GM19455 (cell line): Measurements from ENCODE around the gene IL12RB1.

Source experiments
- ATAC-seq: cut with Tn5 transposase; IDR thresholded peaks from one replicate; pipeline ENCODE4 v1.9.1; 2021; ENCODE audit not compliant: unreplicated experiment

The IL12RB1 gene

GRCh38 chr19:18086590-18087138 lies at the start of gene IL12RB1:
TSS of gene IL12RB1 (minus strand) at chr19:18086934. CDS start at chr19:18086823, 111 bp downstream.
- no peak for ATAC-seq

- ATAC-seq, result no peak
Observed at GRCh38 chr19:18135712-18136584, 49.2 kb upstream of the IL12RB1 start.

- no peak for ATAC-seq
Observed at GRCh38 chr19:18131841-18132596, 45.3 kb upstream of the IL12RB1 start.

DNA sequence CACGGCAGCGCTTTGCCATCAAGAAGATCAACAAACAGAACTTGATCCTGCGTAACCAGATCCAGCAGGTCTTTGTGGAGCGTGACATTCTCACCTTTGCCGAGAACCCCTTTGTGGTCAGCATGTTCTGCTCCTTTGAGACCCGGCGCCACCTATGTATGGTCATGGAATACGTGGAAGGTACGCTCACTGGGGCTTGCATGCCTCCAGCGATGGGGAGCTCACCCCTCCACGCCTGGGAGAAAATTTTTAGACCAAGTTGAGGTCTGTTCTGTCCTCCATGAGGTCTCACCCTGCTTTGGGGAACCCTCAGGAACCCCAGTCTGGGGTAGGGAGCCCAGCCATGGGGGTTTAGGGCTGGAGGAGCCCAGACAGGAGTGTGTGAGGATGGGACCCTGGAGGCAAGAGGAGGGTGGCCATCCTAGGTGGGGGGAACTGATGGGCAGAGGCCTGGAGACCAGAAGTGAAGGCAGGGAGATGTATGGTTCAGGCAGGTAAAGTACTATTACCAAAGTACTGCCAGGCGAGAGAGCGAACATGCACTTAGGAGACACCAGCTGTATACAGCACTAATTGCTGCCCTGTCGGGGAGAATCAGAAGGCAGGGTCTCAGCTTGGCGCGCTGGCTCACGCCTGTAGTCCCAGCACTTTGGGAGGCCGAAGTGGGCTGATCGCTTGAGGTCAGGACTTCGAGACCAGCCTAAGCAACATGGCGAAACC lies 43.9 kb upstream of the IL12RB1 start:
- no peak for ATAC-seq

DNA sequence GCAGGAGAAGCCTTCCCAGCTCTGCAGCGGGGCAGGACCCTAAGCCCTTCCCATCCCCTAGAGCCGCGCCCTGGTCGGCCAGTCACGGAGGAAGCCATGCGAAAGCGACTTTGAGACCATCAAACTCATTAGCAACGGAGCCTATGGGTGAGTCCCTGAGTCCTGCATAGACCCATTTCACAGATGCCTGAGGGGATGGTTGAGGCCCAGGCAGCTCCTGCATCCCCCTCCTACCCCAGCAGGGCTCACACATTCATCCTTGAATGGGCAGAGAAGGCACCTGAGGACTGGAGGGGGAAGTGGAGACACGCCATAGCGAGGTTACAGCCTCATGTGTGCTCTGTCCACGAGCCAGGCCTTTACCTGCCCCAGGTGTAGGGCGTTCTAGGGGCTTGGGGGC lies 42.1 kb upstream of the IL12RB1 start:
- ATAC-seq, result no peak

DNA sequence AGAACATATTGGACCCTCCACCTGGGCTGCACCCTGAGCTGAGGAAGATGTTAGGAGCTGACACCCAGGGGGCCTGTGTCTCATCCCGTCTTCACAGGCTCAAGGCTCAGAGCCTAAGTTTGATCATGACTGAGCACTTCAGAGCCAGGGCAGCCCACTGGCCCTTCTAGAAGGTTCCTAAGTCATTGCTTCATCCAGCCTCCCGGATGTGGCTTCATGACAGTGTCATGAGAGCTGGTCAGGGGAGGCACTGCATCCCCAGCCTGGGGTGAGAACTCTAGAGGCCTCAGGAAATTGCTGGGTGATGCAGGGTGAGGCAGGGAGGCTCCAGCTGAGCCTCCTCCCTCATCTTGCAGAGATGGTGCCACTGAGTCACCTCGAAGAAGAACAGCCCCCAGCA lies 41.3 kb upstream of the IL12RB1 start:
- no peak for ATAC-seq

GRCh38 chr19:18126097-18126496 lies 39.4 kb upstream of the IL12RB1 start:
- no peak for ATAC-seq

DNA sequence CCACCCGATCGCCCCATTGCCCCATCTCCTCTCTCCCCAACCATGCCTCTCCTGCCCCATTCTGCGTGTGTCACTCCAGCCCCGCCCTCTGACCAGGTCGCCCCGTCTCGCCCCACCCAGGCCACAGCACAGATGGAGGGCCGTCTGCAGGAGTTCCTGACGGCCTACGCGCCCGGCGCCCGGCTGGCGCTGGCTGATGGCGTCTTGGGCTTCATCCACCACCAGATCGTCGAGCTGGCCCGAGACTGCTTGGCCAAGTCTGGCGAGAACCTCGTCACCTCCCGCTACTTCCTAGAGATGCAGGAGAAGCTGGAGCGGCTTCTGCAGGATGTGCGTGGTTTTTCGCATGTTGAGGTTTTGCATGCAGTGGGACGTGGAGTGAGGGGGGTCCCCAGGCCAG lies 37.1 kb upstream of the IL12RB1 start:
- ATAC-seq, result no peak

- no peak for ATAC-seq
Observed at GRCh38 chr19:18122860-18123795, 36.4 kb upstream of the IL12RB1 start.

DNA sequence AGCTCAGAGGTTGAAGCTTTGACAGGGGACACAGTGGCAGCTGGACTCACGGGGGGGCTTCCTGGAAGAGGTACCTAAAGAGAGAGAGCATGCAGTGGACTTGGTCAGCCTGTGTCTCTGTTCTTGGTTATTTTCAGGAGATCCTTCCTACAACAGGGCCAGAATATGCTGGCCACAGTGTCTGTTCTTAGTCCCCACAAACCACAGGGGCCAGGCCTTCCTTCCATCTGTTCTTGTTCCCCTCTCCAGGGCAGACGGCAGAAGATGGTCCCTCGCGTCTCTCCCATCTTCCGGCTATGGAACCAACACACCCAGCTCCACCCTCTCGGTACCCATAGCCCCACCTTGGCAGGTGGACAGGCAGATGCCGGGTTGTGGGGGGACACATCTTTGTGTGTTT lies 35.7 kb upstream of the IL12RB1 start:
- no peak for ATAC-seq

- no peak for ATAC-seq
Observed at GRCh38 chr19:18121166-18121565, 34.4 kb upstream of the IL12RB1 start.

DNA sequence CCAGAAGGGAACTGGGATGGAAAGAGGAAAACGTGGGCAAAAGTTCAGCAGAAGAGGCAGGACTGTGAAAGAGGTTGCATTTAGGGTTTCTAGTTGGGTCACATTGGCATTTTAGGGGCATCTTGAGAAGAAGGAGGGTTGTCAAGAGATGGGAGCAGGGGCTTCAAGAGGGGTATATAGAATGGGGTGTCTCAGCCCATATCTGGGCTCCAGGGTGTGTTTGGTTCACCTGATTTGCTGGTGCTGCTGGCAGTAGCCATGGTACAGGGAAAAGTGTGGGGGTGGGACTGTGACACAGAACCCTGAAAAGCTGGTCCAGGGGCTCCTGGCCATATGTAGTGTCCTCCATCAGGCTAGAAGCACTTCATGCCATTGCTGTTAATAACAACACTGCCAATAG lies 33.4 kb upstream of the IL12RB1 start:
- no peak for ATAC-seq

- ATAC-seq, result no peak
Observed at GRCh38 chr19:18119717-18120105, 33.0 kb upstream of the IL12RB1 start.

DNA sequence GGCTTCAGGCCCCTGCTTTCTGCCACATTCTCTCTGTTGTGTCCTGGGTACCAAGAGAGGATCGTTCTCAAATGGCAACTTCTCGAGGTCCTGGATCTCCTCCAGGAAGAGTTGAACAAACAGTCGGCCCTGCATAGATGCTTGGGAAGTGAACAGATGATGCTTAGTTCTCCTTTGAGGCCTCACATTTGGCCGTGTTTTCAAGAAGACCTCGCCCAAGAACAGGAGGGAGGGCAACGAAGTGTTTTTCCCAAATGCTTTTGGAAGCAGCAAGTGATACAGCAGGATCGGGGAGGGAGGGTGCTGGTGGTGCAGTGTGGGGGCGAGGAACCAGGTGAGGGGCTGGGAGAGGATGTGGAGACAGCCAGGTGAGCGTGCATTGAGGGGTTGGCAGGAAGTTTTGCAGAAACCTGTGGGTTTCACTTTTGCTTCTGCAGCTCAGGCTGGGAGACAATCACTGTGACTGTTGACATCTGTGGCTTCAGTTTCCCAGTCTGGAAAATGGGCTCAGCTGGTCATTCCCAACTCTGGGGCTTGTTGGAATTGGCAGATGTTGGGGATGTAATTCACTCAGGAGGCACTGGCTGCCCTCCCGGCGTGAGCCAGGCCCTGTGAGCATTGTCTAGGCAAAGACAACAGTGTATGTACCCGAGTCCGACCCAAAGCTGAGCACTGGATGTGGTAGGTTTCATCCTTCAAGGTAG lies 32.4 kb upstream of the IL12RB1 start:
- ATAC-seq, result no peak

DNA sequence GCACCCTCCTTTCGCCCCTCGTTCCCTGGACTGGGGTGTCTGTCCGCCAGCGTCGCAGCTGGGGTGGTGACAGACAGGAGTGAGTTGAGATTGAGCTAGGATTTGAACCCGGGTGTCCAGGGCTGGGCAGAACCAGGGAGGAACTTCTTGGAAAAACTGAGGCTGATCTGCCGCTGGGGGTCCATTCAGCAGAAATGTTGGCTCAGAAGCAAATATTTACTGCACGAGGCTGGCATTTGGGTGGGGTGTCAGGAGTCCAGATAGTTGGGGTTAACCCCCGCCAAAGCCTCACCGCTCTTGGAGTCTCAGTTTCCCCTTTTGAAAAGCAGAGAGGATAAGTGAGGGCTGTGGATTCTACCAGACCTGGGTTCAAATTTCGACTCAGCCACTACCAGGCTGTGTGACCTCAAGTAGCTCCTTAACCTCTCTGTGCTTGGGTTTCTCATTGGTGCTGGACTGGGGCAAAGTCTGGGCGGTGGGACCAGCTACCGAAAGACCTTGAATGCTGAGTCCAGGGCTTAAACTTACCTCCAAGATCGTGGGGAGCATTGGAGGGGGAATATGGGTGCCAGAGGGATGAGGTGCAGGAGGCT lies 31.8 kb upstream of the IL12RB1 start:
- ATAC-seq, result no peak

DNA sequence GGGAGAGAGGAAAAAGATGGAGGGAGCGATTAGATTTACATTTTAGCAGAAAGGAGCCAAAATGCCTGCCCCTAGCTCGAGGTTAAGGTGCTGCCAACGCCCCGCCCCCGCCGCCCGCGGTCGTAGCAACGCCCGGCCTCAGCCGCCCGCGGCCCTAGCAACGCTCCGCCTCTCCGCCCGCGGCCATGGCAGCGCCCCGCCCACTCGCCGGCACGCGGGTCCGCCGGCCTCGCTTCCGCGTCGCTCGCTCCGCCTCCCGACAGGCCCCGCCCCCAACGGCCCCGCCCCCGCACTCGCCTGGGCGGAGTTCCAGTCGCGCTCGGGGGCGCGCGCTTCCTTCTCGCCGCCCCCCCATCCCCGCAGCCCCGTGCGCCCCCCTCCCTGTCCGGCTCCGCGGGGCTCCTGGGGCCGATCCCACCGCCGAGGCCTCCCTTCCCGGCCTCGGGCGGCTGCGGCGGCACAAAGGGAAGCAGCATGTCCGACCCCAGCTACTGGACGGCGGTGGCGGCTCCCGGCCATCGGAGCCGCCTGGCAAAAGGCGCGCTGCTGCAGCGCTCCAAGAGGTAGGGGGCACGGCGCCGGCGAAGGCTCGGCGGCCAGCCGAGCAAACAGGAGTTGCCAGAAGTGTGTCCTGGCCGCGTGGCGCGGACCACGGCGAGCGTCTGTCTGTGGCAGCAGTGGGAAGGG lies 31.1 kb upstream of the IL12RB1 start:
- ATAC-seq, result no peak

DNA sequence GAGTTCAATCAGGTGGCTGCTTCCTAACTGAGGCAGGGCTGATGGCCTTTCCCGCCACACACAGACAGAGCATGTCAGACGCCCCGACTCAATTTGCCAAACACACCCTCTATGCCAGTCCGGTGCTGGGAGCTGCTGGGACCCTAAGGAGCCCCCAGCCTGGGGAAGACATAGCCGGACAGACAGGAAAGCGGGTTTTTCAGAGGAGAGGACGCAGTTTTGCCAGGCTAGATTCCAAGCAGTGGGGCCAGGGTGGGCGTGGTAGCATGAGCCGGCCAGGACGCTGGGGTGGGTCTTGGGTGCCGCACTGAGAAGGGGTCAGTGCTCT lies 30.6 kb upstream of the IL12RB1 start:
- ATAC-seq, result no peak

- no peak for ATAC-seq
Observed at GRCh38 chr19:18114483-18114882, 27.7 kb upstream of the IL12RB1 start.

GRCh38 chr19:18113827-18114226 lies 27.1 kb upstream of the IL12RB1 start:
- no peak for ATAC-seq
